ENCODE data around the gene CCDC92.

Gene CCDC92

DNA sequence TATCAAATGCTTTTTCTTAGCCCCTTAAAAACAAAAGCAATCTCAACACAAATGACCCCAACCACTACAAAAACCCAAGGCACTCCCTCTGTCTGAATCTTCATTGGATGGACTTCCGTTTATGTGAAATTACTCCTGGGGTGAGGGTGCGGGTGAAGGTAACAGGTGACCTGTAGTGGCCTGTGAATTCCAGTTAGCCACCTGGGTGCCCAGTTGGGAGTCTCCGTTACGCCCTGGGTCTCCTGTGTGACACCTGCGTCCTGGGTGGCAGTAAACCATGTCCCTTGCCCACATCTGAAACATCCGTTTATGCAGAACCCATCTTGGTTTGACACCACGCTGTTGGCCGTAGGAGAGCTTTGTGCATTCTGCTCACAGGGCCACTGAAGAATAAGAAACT, 62.6 kb downstream of the CCDC92 start:
- H3K9me2 ChIP-seq (replicated peaks; ENCODE audit: insufficient read depth, low read length), result no peaks in the 10 kb centered on the region
- H3K4me2 ChIP-seq (ENCODE audit: low read depth, low read length), result no peak overlapping the region
- no peaks in the 10 kb centered on the region for H3K79me2 ChIP-seq (ENCODE audit: low read length)
- TF ChIP-seq, protein P1, sequence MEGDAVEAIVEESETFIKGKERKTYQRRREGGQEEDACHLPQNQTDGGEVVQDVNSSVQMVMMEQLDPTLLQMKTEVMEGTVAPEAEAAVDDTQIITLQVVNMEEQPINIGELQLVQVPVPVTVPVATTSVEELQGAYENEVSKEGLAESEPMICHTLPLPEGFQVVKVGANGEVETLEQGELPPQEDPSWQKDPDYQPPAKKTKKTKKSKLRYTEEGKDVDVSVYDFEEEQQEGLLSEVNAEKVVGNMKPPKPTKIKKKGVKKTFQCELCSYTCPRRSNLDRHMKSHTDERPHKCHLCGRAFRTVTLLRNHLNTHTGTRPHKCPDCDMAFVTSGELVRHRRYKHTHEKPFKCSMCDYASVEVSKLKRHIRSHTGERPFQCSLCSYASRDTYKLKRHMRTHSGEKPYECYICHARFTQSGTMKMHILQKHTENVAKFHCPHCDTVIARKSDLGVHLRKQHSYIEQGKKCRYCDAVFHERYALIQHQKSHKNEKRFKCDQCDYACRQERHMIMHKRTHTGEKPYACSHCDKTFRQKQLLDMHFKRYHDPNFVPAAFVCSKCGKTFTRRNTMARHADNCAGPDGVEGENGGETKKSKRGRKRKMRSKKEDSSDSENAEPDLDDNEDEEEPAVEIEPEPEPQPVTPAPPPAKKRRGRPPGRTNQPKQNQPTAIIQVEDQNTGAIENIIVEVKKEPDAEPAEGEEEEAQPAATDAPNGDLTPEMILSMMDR (IDR thresholded peaks at IDR 0.05; ENCODE audit: low read length), result no peak
- TF ChIP-seq EZH2phosphoT487 (IDR thresholded peaks at IDR 0.05; ENCODE audit: low read length) (no peak), EZH2 (optimal IDR thresholded peaks at IDR 0.05; ENCODE audit: low read depth, low read length) (no peak)
- H2AFZ ChIP-seq (ENCODE audit: low read length), result no peak overlapping the region
- H3K9me3 ChIP-seq (replicated peaks; ENCODE audit: insufficient read depth, low read length), result no peaks in the 10 kb centered on the region
- H3K36me3 ChIP-seq (replicated peaks; ENCODE audit: insufficient read depth, low read length), result no peaks in the 10 kb centered on the region
- H3K4me3 ChIP-seq (ENCODE audit: low read length), result no peak overlapping the region
- H3K4me1 ChIP-seq (ENCODE audit: low read length), result no peaks in the 10 kb centered on the region
- H3F3A ChIP-seq (ENCODE audit: insufficient read depth, low read length), result no peaks in the 10 kb centered on the region
- no peaks in the 10 kb centered on the region for H4K20me1 ChIP-seq (ENCODE audit: insufficient read depth, low read length)
- H3K27me3 ChIP-seq (replicated peaks; ENCODE audit: insufficient read depth, low read length), result no peaks in the 10 kb centered on the region
- no peak for DNase-seq
- no peak overlapping the region for H3K9ac ChIP-seq (ENCODE audit: low read length)
- H3K27ac ChIP-seq (ENCODE audit: low read length), result no peak overlapping the region

DNA sequence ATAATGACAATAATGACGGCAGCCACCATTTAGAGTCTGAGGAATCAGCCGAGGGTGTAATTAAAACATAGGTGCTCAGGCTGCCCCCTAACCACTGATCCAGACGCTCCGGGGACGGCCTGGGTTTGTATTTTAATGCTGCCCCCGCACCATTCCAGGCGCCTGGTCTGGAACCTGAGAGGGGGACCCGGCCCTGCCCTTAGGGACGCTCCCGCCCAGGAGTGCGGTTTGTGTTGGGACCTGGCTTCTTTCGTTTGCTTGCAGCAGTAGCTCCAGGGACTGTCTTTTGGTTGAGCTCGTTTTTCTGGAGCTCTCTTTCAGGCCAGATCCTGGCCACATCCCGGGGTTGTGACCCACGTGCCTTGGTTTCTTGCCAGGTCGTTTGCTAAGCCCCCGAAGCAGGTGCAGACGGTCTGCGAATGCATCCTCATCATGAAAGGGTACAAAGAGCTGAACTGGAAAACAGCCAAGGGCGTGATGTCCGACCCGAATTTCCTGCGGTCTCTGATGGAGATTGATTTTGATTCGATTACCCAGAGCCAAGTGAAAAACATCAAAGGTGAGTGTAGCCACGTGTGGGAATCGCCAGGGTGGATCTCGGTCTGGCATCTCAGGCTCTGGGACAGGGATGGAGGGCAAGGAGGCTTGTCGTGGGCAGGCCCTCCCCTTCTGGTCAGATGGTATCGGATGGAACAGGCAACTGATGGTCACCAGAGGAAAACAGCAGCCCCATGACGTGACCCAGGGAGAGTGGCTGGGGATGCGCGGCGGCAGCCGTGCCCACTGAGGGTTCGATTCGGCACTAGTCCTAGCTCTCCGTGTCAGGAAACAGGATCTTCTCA, 63.5 kb downstream of the CCDC92 start:
- H3K27me3 ChIP-seq (replicated peaks; ENCODE audit: insufficient read depth, low read length), result no peaks in the 10 kb centered on the region
- H3K36me3 ChIP-seq (replicated peaks; ENCODE audit: insufficient read depth, low read length), result no peaks in the 10 kb centered on the region
- TF ChIP-seq EZH2 (optimal IDR thresholded peaks at IDR 0.05; ENCODE audit: low read depth, low read length), result no peak
- TF ChIP-seq, protein P1 (IDR thresholded peaks at IDR 0.05; ENCODE audit: low read length), result no peak
- no peak for TF ChIP-seq EZH2phosphoT487 (IDR thresholded peaks at IDR 0.05; ENCODE audit: low read length)
- no peak overlapping the region for H3K4me3 ChIP-seq (ENCODE audit: low read length)
- no peaks in the 10 kb centered on the region for H3K9me3 ChIP-seq (replicated peaks; ENCODE audit: insufficient read depth, low read length)
- H3K9me2 ChIP-seq (replicated peaks; ENCODE audit: insufficient read depth, low read length), result no peaks in the 10 kb centered on the region
- no peaks in the 10 kb centered on the region for H3F3A ChIP-seq (ENCODE audit: insufficient read depth, low read length)
- H3K79me2 ChIP-seq (ENCODE audit: low read length), result no peaks in the 10 kb centered on the region
- no peak overlapping the region for H3K27ac ChIP-seq (ENCODE audit: low read length)
- no peak overlapping the region for H3K9ac ChIP-seq (ENCODE audit: low read length)
- no peak for DNase-seq
- H3K4me1 ChIP-seq (ENCODE audit: low read length), result no peaks in the 10 kb centered on the region
- H4K20me1 ChIP-seq (ENCODE audit: insufficient read depth, low read length), result no peaks in the 10 kb centered on the region
- H3K4me2 ChIP-seq (ENCODE audit: low read depth, low read length), result no peak overlapping the region
- no peak overlapping the region for H2AFZ ChIP-seq (ENCODE audit: low read length)

DNA sequence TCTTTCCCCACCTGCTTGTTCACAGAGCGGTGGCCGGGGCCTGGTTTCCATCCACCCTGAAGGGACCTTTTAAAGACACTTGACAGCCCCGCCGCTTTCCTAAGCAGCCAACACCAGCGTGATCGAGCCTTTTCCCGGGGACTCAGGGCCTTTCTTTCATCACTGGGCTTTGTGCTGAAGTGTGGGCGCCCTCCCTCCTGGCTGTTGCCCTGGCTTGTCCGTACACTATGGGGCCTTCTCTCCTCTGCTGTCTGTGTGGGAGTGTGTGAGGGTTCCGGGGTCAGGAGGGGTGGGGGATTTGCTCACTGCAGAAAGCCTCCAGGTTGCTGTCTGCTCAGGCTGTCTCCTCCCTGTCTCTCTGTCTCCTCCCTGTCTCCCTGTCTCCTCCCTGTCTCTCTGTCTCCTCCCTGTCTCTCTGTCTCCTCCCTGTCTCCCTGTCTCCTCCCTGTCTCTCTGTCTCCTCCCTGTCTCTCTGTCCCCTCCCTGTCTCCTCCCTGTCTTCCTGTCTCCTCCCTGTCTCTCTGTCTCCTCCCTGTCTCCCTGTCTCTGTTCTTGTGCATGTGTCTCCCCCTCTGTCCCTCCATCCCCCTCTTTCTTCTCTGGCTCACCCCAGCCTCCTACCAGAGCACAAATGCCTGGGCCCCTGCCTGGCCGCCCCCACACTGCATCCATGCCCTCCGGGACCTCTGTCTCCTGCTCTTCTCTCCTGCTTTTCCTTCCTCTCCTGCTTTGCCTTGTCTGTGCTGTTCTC, 64.7 kb downstream of the CCDC92 start:
- Histone ChIP-seq H3K9ac (ENCODE audit: low read length) (no peak overlapping the region), H3F3A (ENCODE audit: insufficient read depth, low read length) (no peaks in the 10 kb centered on the region), H3K4me1 (ENCODE audit: low read length) (no peaks in the 10 kb centered on the region), H3K27ac (ENCODE audit: low read length) (no peak overlapping the region), H3K36me3 (replicated peaks; ENCODE audit: insufficient read depth, low read length) (no peaks in the 10 kb centered on the region), H4K20me1 (ENCODE audit: insufficient read depth, low read length) (no peaks in the 10 kb centered on the region), H3K9me3 (replicated peaks; ENCODE audit: insufficient read depth, low read length) (no peaks in the 10 kb centered on the region), H3K4me2 (ENCODE audit: low read depth, low read length) (no peak overlapping the region), H3K9me2 (replicated peaks; ENCODE audit: insufficient read depth, low read length) (no peaks in the 10 kb centered on the region), H3K27me3 (replicated peaks; ENCODE audit: insufficient read depth, low read length) (no peaks in the 10 kb centered on the region), H2AFZ (ENCODE audit: low read length) (no peak overlapping the region), H3K4me3 (ENCODE audit: low read length) (no peak overlapping the region), H3K79me2 (ENCODE audit: low read length) (no peaks in the 10 kb centered on the region)
- TF ChIP-seq, protein P1 (IDR thresholded peaks at IDR 0.05; ENCODE audit: low read length), result no peak
- no peak for TF ChIP-seq EZH2phosphoT487 (IDR thresholded peaks at IDR 0.05; ENCODE audit: low read length)
- TF ChIP-seq EZH2 (optimal IDR thresholded peaks at IDR 0.05; ENCODE audit: low read depth, low read length), result no peak
- no peak for DNase-seq
